ENCODE measurements around the gene LCN10.

LCN10 gene

GRCh38 chr9:136725612-136726011, 17.1 kb downstream of the LCN10 start (continued):
- TF ChIP-seq CREB5 (CRISPR knock-in tag; IDR thresholded peaks at IDR 0.05; ENCODE audit: low read depth) (no peak), POU6F1 (CRISPR knock-in tag; IDR thresholded peaks at IDR 0.05; ENCODE audit: borderline replicate concordance, low read depth) (no peak), ZNF70 (CRISPR knock-in tag; IDR thresholded peaks at IDR 0.05) (no peak), ZNF565 (CRISPR knock-in tag; conservative IDR thresholded peaks at IDR 0.05; ENCODE audit: low read depth) (no peak)

- TF ChIP-seq ZFP30 (CRISPR knock-in tag; IDR thresholded peaks at IDR 0.05) (no peak), POU6F1 (CRISPR knock-in tag; IDR thresholded peaks at IDR 0.05; ENCODE audit: borderline replicate concordance, low read depth) (no peak), SNAI2 (CRISPR knock-in tag; IDR thresholded peaks at IDR 0.05) (no peak), BACH2 (CRISPR knock-in tag; IDR thresholded peaks at IDR 0.05; ENCODE audit: borderline replicate concordance) (no peak), GLIS3 (CRISPR knock-in tag; IDR thresholded peaks at IDR 0.05) (no peak), PPARA (CRISPR knock-in tag; IDR thresholded peaks at IDR 0.05; ENCODE audit: borderline replicate concordance) (no peak), OSR1 (CRISPR knock-in tag; IDR thresholded peaks at IDR 0.05) (no peak), CSDC2 (CRISPR knock-in tag; IDR thresholded peaks at IDR 0.05) (no peak), ESRRG (CRISPR knock-in tag; IDR thresholded peaks at IDR 0.05) (no peak), CREB5 (CRISPR knock-in tag; IDR thresholded peaks at IDR 0.05; ENCODE audit: low read depth) (no peak), ZFP3 (CRISPR knock-in tag; IDR thresholded peaks at IDR 0.05) (no peak), TCF4 (CRISPR knock-in tag; IDR thresholded peaks at IDR 0.05; ENCODE audit: borderline replicate concordance) (no peak), CSRNP3 (CRISPR knock-in tag; IDR thresholded peaks at IDR 0.05) (no peak), RARB (CRISPR knock-in tag; IDR thresholded peaks at IDR 0.05) (no peak)
- ATAC-seq = no peak
Measured at GRCh38 chr9:136724772-136725171, 18.0 kb downstream of the LCN10 start.

GRCh38 chr9:136723989-136724388, 18.8 kb downstream of the LCN10 start:
- no peak for TF ChIP-seq ZNF565 (CRISPR knock-in tag; conservative IDR thresholded peaks at IDR 0.05; ENCODE audit: low read depth)
- no peak for TF ChIP-seq CREB5 (CRISPR knock-in tag; IDR thresholded peaks at IDR 0.05; ENCODE audit: low read depth)
- no peak for TF ChIP-seq PPARA (CRISPR knock-in tag; IDR thresholded peaks at IDR 0.05; ENCODE audit: borderline replicate concordance)
- no peak for TF ChIP-seq TCF4 (CRISPR knock-in tag; IDR thresholded peaks at IDR 0.05; ENCODE audit: borderline replicate concordance)
- no peak for TF ChIP-seq ZNF70 (CRISPR knock-in tag; IDR thresholded peaks at IDR 0.05)
- TF ChIP-seq RARB (CRISPR knock-in tag; IDR thresholded peaks at IDR 0.05) = no peak
- no peak for TF ChIP-seq POU6F1 (CRISPR knock-in tag; IDR thresholded peaks at IDR 0.05; ENCODE audit: borderline replicate concordance, low read depth)
- ATAC-seq = no peak
